Adipose tissue (tissue), 3 donors: ENCODE data around the gene CTNNA2. TPM values are rescaled to one million over a fixed set of nuclear protein-coding genes. Genes with fewer than 3 reads are reported as not detected.

Experiments used
- H3K27ac ChIP-seq: one replicate; pipeline ENCODE4 v1.5.1; 2013; ENCODE audit warnings: low read depth, low read length
- WGBS, 3 donors: extraction: QIAGEN DNeasy Blood & Tissue Kit; methylation state at CpG; one replicate each; pipeline ENCODE4 v1.1.7; 2013; 5-methylcytosine and 5-hydroxymethylcytosine counted together
- polyA plus RNA-seq, 3 donors: library from polyadenylated mRNA; stranded (reverse); fragments of 200-250 nt; gene quantifications; one replicate each; pipeline ENCODE4 v1.2.3, GENCODE V29; 2013
- donor health status: healthy with polysubstance abuse.
- donor health status: Bipolar disorder and iron deficiency.
- donor health status: healthy.

Gene CTNNA2
- polyA plus RNA-seq, 3 donors, result 0.07 to 0.47 TPM; not detected in 1

GRCh38 chr2:79935771-79936657, 423.2 kb downstream of the CTNNA2 start:
- WGBS, 3 donors, result 5 to 10% (median 9%) methylated on average over 9 of the region's 9 CpGs
- H3K27ac ChIP-seq, result no peak overlapping the region

- H3K27ac ChIP-seq, result no peak overlapping the region
These were observed 423.9 kb downstream of the CTNNA2 start for GRCh38 chr2:79936715-79937114.

GRCh38 chr2:79938648-79939047, 425.8 kb downstream of the CTNNA2 start:
- no peak overlapping the region for H3K27ac ChIP-seq
- 82 to 89% (median 86%) methylated on average over 1 of the region's 1 CpG for WGBS, 3 donors

More at GRCh38 chr2:79936715-79937114, 423.9 kb downstream of the CTNNA2 start:
- WGBS, 3 donors, result 76 to 84% (median 83%) methylated on average over 3 of the region's 3 CpGs

- no peak overlapping the region for H3K27ac ChIP-seq
- 87 to 94% (median 92%) methylated on average over 2 of the region's 2 CpGs for WGBS, 3 donors
These were observed 427.5 kb downstream of the CTNNA2 start for GRCh38 chr2:79940364-79940763.

GRCh38 chr2:79941179-79941578, 428.3 kb downstream of the CTNNA2 start:
- no peak overlapping the region for H3K27ac ChIP-seq
- WGBS, 3 donors, result 72 to 89% (median 78%) methylated on average over 2 of the region's 2 CpGs

- 78 to 88% (median 86%) methylated on average over 1 of the region's 1 CpG for WGBS, 3 donors
- H3K27ac ChIP-seq, result no peak overlapping the region
These were observed 431.4 kb downstream of the CTNNA2 start for GRCh38 chr2:79944205-79944604.

- 76 to 84% (median 82%) methylated on average over 5 of the region's 5 CpGs for WGBS, 3 donors
- H3K27ac ChIP-seq, result no peak overlapping the region
These were observed 433.0 kb downstream of the CTNNA2 start for GRCh38 chr2:79945653-79946445.

GRCh38 chr2:79947751-79948150, 434.9 kb downstream of the CTNNA2 start:
- no peak overlapping the region for H3K27ac ChIP-seq
- 58 to 94% (median 69%) methylated on average over 2 of the region's 2 CpGs for WGBS, 3 donors

GRCh38 chr2:79950526-79950925, 437.7 kb downstream of the CTNNA2 start:
- no peak overlapping the region for H3K27ac ChIP-seq
- 62 to 83% (median 82%) methylated on average over 3 of the region's 3 CpGs for WGBS, 3 donors

- 61 to 76% (median 74%) methylated on average over 3 of the region's 3 CpGs for WGBS, 3 donors
- no peak overlapping the region for H3K27ac ChIP-seq
These were observed 439.8 kb downstream of the CTNNA2 start for GRCh38 chr2:79952616-79953015.

GRCh38 chr2:79960035-79960434, 447.2 kb downstream of the CTNNA2 start:
- no peak overlapping the region for H3K27ac ChIP-seq

- WGBS, 3 donors, result 28 to 71% (median 63%) methylated on average over 4 of the region's 4 CpGs
- no peak overlapping the region for H3K27ac ChIP-seq
These were observed 447.7 kb downstream of the CTNNA2 start for GRCh38 chr2:79960519-79960918.

- WGBS, 3 donors, result 54 to 75% (median 64%) methylated on average over 5 of the region's 5 CpGs
- H3K27ac ChIP-seq, result no peak overlapping the region
These were observed 452.1 kb downstream of the CTNNA2 start for GRCh38 chr2:79964966-79965365.

GRCh38 chr2:79966369-79966768, 453.5 kb downstream of the CTNNA2 start:
- 78 to 85% (median 80%) methylated on average over 5 of the region's 5 CpGs for WGBS, 3 donors
- no peak overlapping the region for H3K27ac ChIP-seq

- 75 to 79% (median 77%) methylated on average over 6 of the region's 6 CpGs for WGBS, 3 donors
- no peak overlapping the region for H3K27ac ChIP-seq
These were observed 454.0 kb downstream of the CTNNA2 start for GRCh38 chr2:79966882-79967281.

GRCh38 chr2:79971807-79972206, 459.0 kb downstream of the CTNNA2 start:
- no peak overlapping the region for H3K27ac ChIP-seq
- 65 to 80% (median 70%) methylated on average over 2 of the region's 2 CpGs for WGBS, 3 donors

GRCh38 chr2:79972661-79973060, 459.8 kb downstream of the CTNNA2 start:
- WGBS, 3 donors, result 68 to 74% (median 72%) methylated on average over 4 of the region's 4 CpGs
- no peak overlapping the region for H3K27ac ChIP-seq

GRCh38 chr2:79975791-79976565, 463.1 kb downstream of the CTNNA2 start:
- no peak overlapping the region for H3K27ac ChIP-seq
- 60 to 78% (median 72%) methylated on average over 6 of the region's 6 CpGs for WGBS, 3 donors

- no peak overlapping the region for H3K27ac ChIP-seq
- WGBS, 3 donors, result 88% methylated on average over 2 of the region's 2 CpGs
These were observed 464.9 kb downstream of the CTNNA2 start for GRCh38 chr2:79977792-79978191.
